HL-60 (cell line): ENCODE data around the gene CTXN1.

Source experiments
- GABPA ChIP-seq: IDR thresholded peaks from 2 replicates; pipeline ENCODE4 v1.6.1; 2012; ENCODE audit warnings: low read depth
- POLR2AphosphoS5 ChIP-seq: IDR thresholded peaks from 2 replicates; pipeline ENCODE4 v1.6.1; 2012; ENCODE audit warnings: low read depth
- REST ChIP-seq: IDR thresholded peaks from 2 replicates; pipeline ENCODE4 v1.6.1; 2012; ENCODE audit warnings: low read depth; ENCODE audit not compliant: insufficient replicate concordance
- TF ChIP-seq, protein P1 (sequence below): IDR thresholded peaks from one replicate; pipeline ENCODE4 v1.5.1; 2011; ENCODE audit warnings: low read length, control low read depth, inconsistent platforms; ENCODE audit not compliant: insufficient read depth

DNA sequence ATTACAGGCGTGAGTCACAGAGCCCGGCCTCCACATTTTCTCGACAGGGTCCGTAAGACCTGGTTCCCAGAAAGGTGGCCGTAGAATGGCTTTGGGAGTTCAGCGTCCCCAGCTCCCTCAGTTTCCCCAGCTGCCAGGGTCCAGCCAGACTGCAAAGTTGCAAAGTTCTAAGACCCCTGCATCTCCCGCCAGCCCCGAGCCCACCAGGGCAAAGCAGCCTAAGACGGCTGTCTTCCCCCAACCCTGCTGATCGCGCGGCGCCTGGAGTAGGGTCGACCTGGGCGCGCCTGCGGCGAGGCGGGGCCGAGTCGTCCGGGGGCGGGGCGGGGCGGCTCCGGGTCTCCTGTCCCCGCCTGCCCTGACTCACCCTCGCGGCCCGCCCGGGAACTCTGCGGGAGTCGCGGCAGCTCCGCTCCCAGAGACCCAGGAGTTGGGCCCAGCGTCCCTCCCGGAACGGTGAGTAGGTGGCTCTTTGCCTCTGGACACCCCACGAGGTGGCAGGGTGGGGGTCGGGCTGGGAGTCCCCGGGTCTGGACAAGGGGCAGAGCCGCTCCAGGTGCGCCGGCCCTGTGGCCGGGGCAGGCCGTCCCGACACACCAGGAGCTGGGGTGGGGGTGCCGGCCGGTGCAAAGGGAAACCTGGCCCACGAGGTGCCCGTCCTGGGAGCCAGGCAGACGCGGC is 37.6 kb downstream of the CTXN1 start, which contains the start of gene LRRC8E:
- TF ChIP-seq, protein P1, sequence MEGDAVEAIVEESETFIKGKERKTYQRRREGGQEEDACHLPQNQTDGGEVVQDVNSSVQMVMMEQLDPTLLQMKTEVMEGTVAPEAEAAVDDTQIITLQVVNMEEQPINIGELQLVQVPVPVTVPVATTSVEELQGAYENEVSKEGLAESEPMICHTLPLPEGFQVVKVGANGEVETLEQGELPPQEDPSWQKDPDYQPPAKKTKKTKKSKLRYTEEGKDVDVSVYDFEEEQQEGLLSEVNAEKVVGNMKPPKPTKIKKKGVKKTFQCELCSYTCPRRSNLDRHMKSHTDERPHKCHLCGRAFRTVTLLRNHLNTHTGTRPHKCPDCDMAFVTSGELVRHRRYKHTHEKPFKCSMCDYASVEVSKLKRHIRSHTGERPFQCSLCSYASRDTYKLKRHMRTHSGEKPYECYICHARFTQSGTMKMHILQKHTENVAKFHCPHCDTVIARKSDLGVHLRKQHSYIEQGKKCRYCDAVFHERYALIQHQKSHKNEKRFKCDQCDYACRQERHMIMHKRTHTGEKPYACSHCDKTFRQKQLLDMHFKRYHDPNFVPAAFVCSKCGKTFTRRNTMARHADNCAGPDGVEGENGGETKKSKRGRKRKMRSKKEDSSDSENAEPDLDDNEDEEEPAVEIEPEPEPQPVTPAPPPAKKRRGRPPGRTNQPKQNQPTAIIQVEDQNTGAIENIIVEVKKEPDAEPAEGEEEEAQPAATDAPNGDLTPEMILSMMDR: no peak
- TF ChIP-seq POLR2AphosphoS5 (no peak), GABPA (no peak), REST (no peak)
